Activated naive CD4-positive, alpha-beta T cell treated with anti-CD3 and anti-CD28 coated beads, Interleukin-2, amount 50 U/mL, for 72 hours (primary cell): ENCODE results near the gene ZBTB20. TPM values are rescaled to one million over a fixed set of nuclear protein-coding genes. Genes with fewer than 3 reads are reported as not detected.

ENCODE experiments used
- ATAC-seq, 2 donors: fragments of 150-1000 bp; cut with Tn5 transposase; 2 replicates each; pipeline ENCODE4 v1.10.0; 2021; ENCODE audit warnings: mild to moderate bottlenecking in 2 of 2, moderate library complexity in 2 of 2
- DNase-seq, 2 donors: peaks; one replicate each; pipeline ENCODE4 v3.0.0; 2021 to 2022; ENCODE audit warnings: low spot score in 2 of 2
- H3K27ac Mint-ChIP-seq, 2 donors: one replicate each; pipeline ENCODE4 v1.8.0; 2022; ENCODE audit warnings: mild to moderate bottlenecking in 2 of 2, mixed read lengths in 2 of 2
- H3K36me3 Mint-ChIP-seq, 2 donors: one replicate each; pipeline ENCODE4 v1.8.0; 2022; ENCODE audit warnings: mixed read lengths in 2 of 2
- H3K9me3 Mint-ChIP-seq, 2 donors: one replicate each; pipeline ENCODE4 v1.8.0; 2022; ENCODE audit warnings: mixed read lengths in 2 of 2
- total RNA-seq, 2 donors: library from RNA; stranded (reverse); gene quantifications; one replicate each; pipeline ENCODE4 v1.2.3, GENCODE V29; 2022

Gene ZBTB20
- total RNA-seq, 2 donors from 2014 or later = 9.2 to 10.8 TPM

DNA sequence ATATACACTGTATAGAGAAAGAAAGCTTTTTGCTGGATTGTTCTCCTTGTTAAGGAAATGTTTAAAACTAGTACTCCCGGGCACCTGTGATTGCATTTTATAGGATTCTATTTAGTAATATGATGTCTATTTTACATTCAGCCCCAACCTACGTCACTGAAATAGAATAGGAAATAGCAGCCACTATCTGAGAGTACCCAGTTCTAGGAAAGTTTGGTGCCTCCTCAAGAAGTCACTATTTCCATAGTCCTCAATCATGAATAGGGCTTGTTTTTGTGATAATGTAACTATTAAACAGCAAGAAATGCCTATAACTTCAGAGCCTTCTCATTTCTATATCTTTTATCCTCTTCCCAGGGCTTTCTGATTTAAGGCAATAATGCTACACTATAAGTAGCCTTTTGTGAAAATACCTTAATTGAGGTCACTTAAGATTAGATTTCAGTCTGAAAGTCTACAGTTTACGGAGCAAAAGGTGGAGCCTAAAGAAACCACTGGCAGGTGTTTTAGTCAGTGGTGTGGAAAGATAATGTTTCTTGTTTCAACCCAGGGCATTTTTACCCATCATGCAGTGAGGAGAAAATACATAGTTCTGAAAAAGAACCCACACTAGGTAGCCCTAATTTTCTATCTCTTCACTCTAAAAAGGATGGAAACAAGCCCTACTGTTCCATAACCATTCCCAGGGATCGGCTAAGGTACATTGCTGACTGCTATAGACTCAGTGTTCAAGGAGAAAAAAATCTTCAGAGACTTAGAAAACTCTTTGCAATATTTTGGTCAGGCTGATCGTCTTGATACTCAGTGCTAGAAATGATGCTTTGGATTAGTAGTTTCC lies 814.5 kb downstream of the ZBTB20 start:
- DNase-seq = no peak
- peak; percentile 35 to 42 for ATAC-seq
- Mint-ChIP-seq H3K36me3 (peaks cover 24 to 32% of the 10 kb centered on the region in 2 donors), H3K9me3 (peaks cover 0 to 16% of the 10 kb centered on the region in 2 donors), H3K27ac (peak overlapping the region; percentile 88 to 91)

DNA sequence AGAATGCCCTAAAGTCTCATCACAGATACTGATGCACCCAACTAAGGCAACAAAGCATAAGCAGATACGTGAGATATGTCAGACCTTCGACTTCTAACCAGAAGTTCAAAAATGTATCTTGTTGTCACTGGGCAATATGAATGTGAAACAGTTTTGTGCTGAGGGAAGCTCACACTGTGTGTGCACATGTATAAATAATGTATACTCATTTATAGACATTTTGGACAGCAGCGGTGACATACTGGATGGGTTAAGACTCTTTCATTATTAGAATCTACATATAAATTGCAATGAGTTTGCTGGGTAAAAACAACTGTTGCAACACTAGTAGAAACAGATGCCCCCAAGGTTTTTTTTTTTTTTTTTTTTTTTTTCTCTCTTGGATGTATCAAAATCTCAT lies 815.4 kb downstream of the ZBTB20 start:
- no peak for DNase-seq
- peak in 1 of 2 donors; percentile 37 for ATAC-seq
- Mint-ChIP-seq H3K36me3 (peaks cover 24 to 32% of the 10 kb centered on the region in 2 donors), H3K27ac (peak overlapping the region in 1 of 2 donors; percentile 88), H3K9me3 (peaks cover 0 to 16% of the 10 kb centered on the region in 2 donors)

DNA sequence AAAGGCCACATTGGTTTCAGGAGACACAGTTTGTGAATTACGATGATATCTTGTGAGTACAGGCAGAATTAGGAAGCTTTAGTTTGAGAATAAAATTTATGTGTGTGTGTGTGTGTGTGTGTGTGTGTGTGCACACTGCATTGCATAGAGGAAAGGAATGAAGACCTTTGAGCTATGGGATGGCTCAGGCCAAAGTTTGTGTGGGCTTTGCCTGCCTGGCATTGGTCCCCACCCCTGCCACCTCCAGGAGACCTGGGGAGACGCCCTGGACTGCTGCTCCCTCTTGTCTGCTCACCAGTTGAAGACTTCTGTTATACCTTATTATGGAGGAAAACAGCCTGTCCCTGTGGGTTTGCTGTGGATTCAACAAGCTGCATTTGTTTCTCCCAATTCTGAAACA lies 816.1 kb downstream of the ZBTB20 start:
- DNase-seq (no peak), ATAC-seq (no peak)
- peaks cover 24 to 32% of the 10 kb centered on the region in 2 donors for H3K36me3 Mint-ChIP-seq
- H3K27ac Mint-ChIP-seq = peak overlapping the region; percentile 13 to 88
- peaks cover 0 to 16% of the 10 kb centered on the region in 2 donors for H3K9me3 Mint-ChIP-seq

DNA sequence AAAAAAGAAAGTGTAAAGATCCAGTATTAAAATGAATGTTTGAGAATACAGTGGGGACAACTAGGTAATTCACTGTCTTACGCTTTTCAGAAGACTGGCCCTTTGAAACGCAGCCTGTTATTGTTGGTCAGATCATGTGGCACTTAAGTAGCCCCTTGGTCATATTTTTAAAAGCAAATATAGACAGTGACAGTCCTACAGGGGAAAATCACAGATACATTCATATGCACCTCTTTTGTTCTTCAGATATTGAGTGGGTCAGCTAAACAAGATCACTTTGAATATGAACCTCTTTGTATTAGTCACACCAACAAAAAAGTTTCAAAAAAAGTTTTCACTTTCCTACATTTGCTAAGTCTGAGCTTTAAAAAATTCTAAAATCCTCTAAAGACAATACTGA lies 817.3 kb downstream of the ZBTB20 start:
- H3K36me3 Mint-ChIP-seq = peaks cover 17 to 32% of the 10 kb centered on the region in 2 donors
- H3K9me3 Mint-ChIP-seq = peaks cover 0 to 16% of the 10 kb centered on the region in 2 donors
- peak overlapping the region; percentile 53 to 61 for H3K27ac Mint-ChIP-seq
- ATAC-seq (peak; percentile 36 to 55), DNase-seq (no peak)

DNA sequence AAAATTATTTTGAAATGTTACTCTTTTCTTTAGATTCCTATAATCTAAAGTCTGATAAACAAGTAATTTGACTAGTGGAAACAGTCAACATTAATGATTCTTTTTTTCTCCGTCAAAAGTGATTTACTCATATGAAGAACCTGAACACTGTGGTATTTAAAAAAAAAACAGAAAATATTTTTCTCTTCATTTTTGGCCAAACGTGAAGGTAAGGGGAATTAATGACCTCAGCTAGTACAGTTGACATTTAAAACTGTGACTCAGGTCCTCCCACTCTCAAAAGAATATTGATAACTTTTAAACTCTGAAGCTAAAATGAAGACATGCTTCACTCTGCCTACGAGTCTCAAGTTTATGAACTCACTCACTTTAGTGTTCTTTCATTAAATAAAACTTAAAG lies 818.7 kb downstream of the ZBTB20 start:
- DNase-seq (no peak), ATAC-seq (peak; percentile 42 to 56)
- Mint-ChIP-seq H3K36me3 (peaks cover 17 to 32% of the 10 kb centered on the region in 2 donors), H3K9me3 (peaks cover 0 to 16% of the 10 kb centered on the region in 2 donors), H3K27ac (peak overlapping the region; percentile 93 to 97)

DNA sequence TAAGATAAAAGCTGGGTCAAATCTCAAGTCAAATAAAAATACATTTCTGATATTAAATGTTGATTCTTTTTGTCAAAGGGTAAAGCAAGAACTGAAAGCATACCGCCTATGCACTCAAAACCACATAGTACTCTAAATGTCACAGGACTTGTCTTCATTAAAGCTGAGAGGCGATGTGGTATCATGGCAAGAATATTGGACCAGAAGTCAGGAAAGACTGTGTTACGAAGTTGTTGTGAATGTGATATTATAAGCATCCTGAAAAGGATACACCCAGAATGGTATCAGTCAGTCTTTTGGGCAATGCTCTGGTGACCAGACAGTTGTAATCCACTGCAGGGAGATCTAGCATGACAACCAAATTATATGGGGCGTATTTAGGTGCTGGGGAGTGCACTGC lies 819.4 kb downstream of the ZBTB20 start:
- peak overlapping the region; percentile 61 to 93 for H3K27ac Mint-ChIP-seq
- peaks cover 15 to 30% of the 10 kb centered on the region in 2 donors for H3K36me3 Mint-ChIP-seq
- DNase-seq (no peak), ATAC-seq (peak; percentile 16 to 45)
- H3K9me3 Mint-ChIP-seq = peaks cover 0 to 15% of the 10 kb centered on the region in 2 donors

DNA sequence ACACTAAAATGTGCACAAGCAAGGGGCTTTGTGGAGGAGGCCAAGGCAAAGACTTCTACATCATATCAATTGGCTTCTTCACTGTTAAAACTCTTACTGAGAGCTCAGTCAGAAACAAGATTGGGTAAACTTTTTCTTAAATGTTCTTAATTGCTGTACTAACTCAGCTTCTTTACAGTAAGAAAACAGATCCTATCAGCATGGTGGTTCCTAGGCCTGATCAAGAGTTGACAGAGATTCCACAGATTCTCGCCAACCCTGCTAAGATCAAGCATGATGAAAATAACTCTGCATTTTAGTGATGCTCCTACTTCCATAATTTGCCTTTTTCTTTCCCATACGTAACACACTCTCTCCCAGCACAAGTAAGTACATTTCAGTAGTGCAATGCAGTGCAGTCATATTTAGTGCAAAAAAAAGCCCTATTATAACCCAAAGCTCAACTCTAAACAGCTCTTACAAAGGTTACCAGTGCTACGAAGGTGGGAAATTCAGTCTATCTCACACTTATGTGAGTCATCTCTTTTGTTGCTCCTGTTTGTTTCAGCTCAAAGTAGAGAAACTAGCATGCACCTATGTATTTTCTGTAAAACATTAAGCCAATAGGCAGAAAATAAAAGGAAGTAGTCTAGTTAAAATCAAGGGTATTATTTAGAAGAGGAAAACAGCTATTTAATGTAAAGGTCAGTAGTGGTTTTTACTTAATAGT lies 823.4 kb downstream of the ZBTB20 start:
- peaks cover 4 to 5% of the 10 kb centered on the region in 2 donors for H3K36me3 Mint-ChIP-seq
- ATAC-seq = peak; percentile 61 to 73
- DNase-seq = no peak
- peaks cover 0 to 4% of the 10 kb centered on the region in 2 donors for H3K9me3 Mint-ChIP-seq
- peak overlapping the region in 1 of 2 donors; percentile 93 for H3K27ac Mint-ChIP-seq

DNA sequence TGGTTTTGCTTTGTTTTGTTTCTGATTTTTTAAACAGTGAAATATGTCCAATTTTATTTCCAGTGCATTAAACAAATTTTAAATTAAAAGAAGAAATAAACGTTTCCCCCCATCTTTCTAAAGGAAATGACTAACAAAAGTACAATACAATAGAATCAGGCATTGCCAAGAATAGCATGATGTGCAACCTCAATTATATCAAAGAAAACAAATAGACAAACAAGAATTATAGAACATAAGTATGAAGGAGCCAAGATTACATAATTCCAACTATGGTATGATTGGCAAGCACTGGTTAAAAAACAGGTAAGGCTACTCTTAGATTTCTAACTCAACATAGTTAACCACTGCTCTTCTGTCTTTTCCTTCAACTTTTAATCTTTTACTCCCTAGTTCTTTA lies 826.8 kb downstream of the ZBTB20 start:
- DNase-seq = no peak
- no peak for ATAC-seq
- H3K36me3 Mint-ChIP-seq = no peaks in the 10 kb centered on the region
- H3K27ac Mint-ChIP-seq = no peak overlapping the region
- no peaks in the 10 kb centered on the region for H3K9me3 Mint-ChIP-seq

DNA sequence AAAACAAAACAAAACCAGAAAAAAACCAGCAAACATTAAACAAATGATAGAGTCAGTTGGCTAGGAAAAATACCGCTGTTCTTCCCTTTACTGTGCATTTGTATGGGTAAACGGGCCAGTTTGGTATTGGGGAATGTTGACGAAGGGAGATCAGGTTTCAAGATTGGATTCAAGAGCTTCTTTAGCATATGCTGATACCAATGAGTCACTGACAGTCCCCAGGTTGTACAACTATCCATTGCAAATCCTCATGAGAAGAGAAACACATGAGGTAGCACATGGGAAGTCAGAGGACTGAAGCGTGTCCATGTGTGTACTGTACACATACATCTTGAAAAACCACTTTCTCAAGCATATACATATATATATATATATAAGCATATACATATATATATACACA lies 827.6 kb downstream of the ZBTB20 start:
- DNase-seq = no peak
- no peaks in the 10 kb centered on the region for H3K36me3 Mint-ChIP-seq
- no peak overlapping the region for H3K27ac Mint-ChIP-seq
- H3K9me3 Mint-ChIP-seq = no peaks in the 10 kb centered on the region
- ATAC-seq = no peak

DNA sequence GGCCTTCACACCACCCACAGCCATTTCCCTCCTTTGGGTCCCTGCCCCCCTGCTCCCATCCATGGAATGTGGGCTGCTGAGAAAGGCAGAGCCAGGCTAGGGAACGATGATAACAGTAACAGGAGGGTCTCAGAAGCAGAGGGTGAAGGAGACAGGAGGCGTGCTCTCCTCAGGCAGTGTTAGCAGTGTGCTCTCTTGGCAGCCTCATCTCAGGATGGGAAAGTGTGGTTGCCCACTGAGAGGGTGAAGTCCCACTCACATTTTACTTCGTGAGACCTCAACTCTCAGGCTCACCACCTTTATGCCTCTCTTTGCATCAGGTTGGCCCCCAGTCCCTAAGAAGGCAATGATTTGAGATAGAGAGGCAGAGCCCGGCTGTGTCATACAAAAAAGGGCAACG lies 828.8 kb downstream of the ZBTB20 start:
- ATAC-seq = peak; percentile 15 to 74
- Mint-ChIP-seq H3K9me3 (peaks cover 0 to 4% of the 10 kb centered on the region in 2 donors), H3K36me3 (no peaks in the 10 kb centered on the region), H3K27ac (peak overlapping the region in 1 of 2 donors; percentile 50)
- DNase-seq = no peak

DNA sequence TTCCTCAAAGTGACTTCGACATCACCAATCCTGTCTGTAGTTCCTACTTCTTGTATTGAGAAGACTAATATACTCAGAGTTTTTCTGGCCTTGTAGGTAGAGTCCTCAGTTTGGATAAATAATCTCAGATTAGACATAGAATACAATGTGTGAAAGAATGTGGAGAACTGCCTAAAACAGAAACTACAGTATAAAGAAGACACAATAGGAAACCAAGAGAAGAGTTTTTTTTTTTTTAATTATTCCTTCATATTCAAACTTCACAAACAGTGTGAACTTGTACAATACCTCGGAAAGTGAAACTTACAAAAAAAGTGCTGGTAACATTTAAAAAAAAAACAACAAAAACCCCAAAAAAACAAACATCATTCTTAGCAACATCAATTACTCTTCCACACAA lies 832.8 kb downstream of the ZBTB20 start:
- H3K27ac Mint-ChIP-seq = peak overlapping the region in 1 of 2 donors; percentile 17
- DNase-seq (no peak), ATAC-seq (no peak)
- H3K36me3 Mint-ChIP-seq = no peaks in the 10 kb centered on the region
- peaks cover 0 to 4% of the 10 kb centered on the region in 2 donors for H3K9me3 Mint-ChIP-seq

DNA sequence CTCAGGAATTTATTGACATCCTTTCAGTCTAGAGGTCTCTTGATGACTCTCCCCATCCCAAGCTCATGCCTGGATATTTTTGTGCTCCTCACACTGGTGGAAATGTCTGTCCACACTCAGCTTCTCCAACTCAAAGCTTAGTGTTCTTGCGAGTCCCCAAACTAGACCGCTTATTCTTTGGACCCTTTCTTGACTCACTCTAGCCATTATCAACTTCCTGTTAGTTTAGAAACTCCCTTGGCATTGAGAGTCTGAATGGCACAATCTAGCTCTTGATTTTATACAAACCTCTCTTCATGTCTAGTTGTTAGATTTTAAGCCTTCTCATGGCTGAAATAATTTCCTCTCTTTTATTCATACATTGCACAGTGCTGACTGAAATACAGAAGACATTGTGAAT lies 833.7 kb downstream of the ZBTB20 start:
- ATAC-seq = no peak

DNA sequence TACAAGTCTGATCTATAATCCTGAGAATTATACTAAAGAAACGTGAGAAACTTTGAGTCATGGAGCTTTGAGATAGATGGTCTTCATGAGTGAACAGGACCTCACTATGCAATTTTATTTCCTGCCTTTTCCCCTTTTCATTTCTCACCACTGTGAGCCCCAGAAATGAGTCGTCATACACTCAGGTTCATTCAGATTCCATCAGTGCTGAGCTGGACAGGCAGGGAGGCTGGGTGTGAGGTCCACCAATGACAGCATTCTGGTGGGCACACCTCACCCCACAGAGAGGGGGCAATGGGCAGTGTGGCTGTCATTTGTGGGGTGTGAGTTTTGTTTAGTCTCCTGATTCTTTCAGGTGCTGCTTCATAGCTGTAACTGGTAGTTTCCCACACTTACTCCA lies 836.4 kb downstream of the ZBTB20 start:
- peaks cover 0 to 11% of the 10 kb centered on the region in 2 donors for H3K9me3 Mint-ChIP-seq
- peaks cover 0 to 13% of the 10 kb centered on the region in 2 donors for H3K36me3 Mint-ChIP-seq
- DNase-seq (no peak), ATAC-seq (peak; percentile 68)
- peak overlapping the region in 1 of 2 donors; percentile 92 for H3K27ac Mint-ChIP-seq

More for the DNA sequence above, 833.7 kb downstream of the ZBTB20 start:
- Mint-ChIP-seq H3K9me3 (peaks cover 0 to 4% of the 10 kb centered on the region in 2 donors), H3K27ac (peak overlapping the region in 1 of 2 donors; percentile 17), H3K36me3 (no peaks in the 10 kb centered on the region)
- no peak for DNase-seq

DNA sequence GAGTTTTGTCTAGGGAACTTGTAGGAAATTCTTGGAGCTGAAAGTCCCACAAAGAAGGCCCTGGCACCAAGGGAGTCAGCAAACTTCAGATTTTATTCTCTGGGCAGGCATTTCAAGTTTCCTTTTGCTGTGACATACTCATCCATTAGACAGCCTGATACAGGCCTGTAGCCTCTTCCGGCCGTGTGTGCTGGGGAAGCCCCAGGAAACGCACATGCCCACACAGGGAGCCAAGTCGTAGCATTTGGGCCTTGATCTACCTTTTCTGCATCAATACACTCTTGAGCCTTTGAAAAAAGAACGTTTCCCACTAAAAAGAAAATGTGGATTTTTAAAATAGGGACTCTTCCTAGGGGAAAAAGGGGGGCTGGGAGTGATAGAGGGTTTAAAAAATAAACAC lies 838.3 kb downstream of the ZBTB20 start:
- Mint-ChIP-seq H3K36me3 (peaks cover 0 to 13% of the 10 kb centered on the region in 2 donors), H3K9me3 (peaks cover 0 to 11% of the 10 kb centered on the region in 2 donors), H3K27ac (peak overlapping the region; percentile 67 to 92)
- DNase-seq (peak; percentile 13 to 64), ATAC-seq (peak; percentile 66 to 70)

DNA sequence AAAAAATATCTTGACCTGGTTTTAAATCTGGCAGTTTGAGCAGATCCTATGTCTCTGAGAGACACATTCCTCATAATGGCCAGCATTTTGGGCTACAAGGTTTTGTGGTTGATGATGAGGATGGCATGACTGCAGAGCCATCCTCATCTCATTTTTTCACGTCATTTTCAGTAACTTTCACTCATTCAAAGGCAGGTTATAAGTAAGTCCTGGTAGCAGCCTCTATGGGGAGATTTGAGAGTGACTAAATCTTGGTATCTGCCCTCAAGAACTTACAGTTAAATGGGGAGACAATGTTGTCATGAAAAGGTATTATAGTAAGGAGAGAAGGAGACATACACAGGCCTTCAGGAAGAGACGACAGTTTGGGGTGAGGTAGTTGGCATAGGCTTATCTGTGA lies 838.7 kb downstream of the ZBTB20 start:
- H3K36me3 Mint-ChIP-seq = peaks cover 0 to 13% of the 10 kb centered on the region in 2 donors
- DNase-seq = no peak
- peaks cover 0 to 7% of the 10 kb centered on the region in 2 donors for H3K9me3 Mint-ChIP-seq
- peak overlapping the region; percentile 67 to 92 for H3K27ac Mint-ChIP-seq
- peak; percentile 33 to 43 for ATAC-seq

DNA sequence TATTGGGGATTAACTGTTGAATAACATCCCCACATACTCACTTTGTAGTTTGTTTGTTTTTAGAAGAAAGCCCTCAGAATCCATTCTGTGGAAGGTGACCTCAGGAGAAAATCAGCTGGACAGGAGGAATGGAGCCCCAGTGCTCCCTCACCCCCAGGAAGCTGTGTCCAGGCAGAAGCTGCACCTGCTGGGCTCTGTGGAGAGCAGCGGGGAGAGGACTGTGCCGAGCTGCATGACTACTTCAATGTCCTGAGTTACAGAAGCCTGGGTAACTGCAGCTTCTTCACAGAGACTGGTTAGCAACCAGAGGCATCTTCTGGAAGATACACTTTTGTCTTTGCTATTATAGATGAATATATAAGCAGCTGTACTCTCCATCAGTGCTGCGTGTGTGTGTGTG lies 839.3 kb downstream of the ZBTB20 start:
- DNase-seq (no peak), ATAC-seq (no peak)
- peaks cover 0 to 13% of the 10 kb centered on the region in 2 donors for H3K36me3 Mint-ChIP-seq
- peaks cover 0 to 7% of the 10 kb centered on the region in 2 donors for H3K9me3 Mint-ChIP-seq
- H3K27ac Mint-ChIP-seq = peak overlapping the region; percentile 67 to 92
